GM18861 (cell line): ENCODE measurements around the gene DLG2.

ENCODE experiments used
- ATAC-seq: cut with Tn5 transposase; IDR thresholded peaks from one replicate; pipeline ENCODE4 v1.9.1; 2021; ENCODE audit not compliant: unreplicated experiment

Gene DLG2

GRCh38 chr11:83528877-83529276 lies 2098.3 kb downstream of the DLG2 start:
- no peak for ATAC-seq

- ATAC-seq = no peak
Measured at GRCh38 chr11:83528225-83528624, 2098.9 kb downstream of the DLG2 start.

- no peak for ATAC-seq
Measured at GRCh38 chr11:83523676-83524075, 2103.5 kb downstream of the DLG2 start.

- ATAC-seq = no peak
Measured at GRCh38 chr11:83522911-83523310, 2104.2 kb downstream of the DLG2 start.

GRCh38 chr11:83521647-83522596 lies 2105.2 kb downstream of the DLG2 start:
- ATAC-seq = no peak

GRCh38 chr11:83520849-83521248 lies 2106.3 kb downstream of the DLG2 start:
- ATAC-seq = no peak

- ATAC-seq = no peak
Measured at GRCh38 chr11:83511646-83512045, 2115.5 kb downstream of the DLG2 start.

GRCh38 chr11:83510530-83511460 lies 2116.3 kb downstream of the DLG2 start:
- ATAC-seq = no peak

- ATAC-seq = no peak
Measured at GRCh38 chr11:83508804-83509203, 2118.3 kb downstream of the DLG2 start.

- ATAC-seq = no peak
Measured at GRCh38 chr11:83502041-83502440, 2125.1 kb downstream of the DLG2 start.

GRCh38 chr11:83493917-83494316 lies 2133.2 kb downstream of the DLG2 start:
- no peak for ATAC-seq

- ATAC-seq = no peak
Measured at GRCh38 chr11:83493034-83493433, 2134.1 kb downstream of the DLG2 start.

GRCh38 chr11:83483808-83484207 lies 2143.3 kb downstream of the DLG2 start:
- no peak for ATAC-seq

- ATAC-seq = no peak
Measured at GRCh38 chr11:83480811-83481210, 2146.3 kb downstream of the DLG2 start.

GRCh38 chr11:83480251-83480650 lies 2146.9 kb downstream of the DLG2 start:
- ATAC-seq = no peak

- no peak for ATAC-seq
Measured at GRCh38 chr11:83477772-83478171, 2149.4 kb downstream of the DLG2 start.

GRCh38 chr11:83475760-83476159 lies 2151.4 kb downstream of the DLG2 start:
- ATAC-seq = no peak

- ATAC-seq = no peak
Measured at GRCh38 chr11:83473743-83474142, 2153.4 kb downstream of the DLG2 start.

GRCh38 chr11:83472806-83473205 lies 2154.3 kb downstream of the DLG2 start:
- ATAC-seq = no peak

- no peak for ATAC-seq
Measured at GRCh38 chr11:83471831-83472727, 2155.1 kb downstream of the DLG2 start.

- no peak for ATAC-seq
Measured at GRCh38 chr11:83467837-83468236, 2159.3 kb downstream of the DLG2 start.
